ENCODE data around the gene LHX3.

- TF ChIP-seq CTCF (IDR thresholded peaks at IDR 0.05; ENCODE audit: control extremely low read depth in 1 of 3, insufficient read depth in 1 of 3, low read depth in 1 of 3, low read length in 3 of 3) (no peak), POU5F1 (IDR thresholded peaks at IDR 0.05; ENCODE audit: low read depth, low read length) (no peak), RNF2 (IDR thresholded peaks at IDR 0.05; ENCODE audit: borderline replicate concordance, low read depth, low read length, missing control alignments, poor library complexity, severe bottlenecking) (no peak), ZNF274 (IDR thresholded peaks at IDR 0.05; ENCODE audit: borderline replicate concordance, extremely low read depth, low read length) (no peak), CHD2 (IDR thresholded peaks at IDR 0.05; ENCODE audit: low read length) (no peak)
Measured at GRCh38 chr9:136201174-136201573, 3.8 kb downstream of the LHX3 start.

Data from H1 (cell line).